ENCODE results near the gene IL3RA.

Gene IL3RA

DNA sequence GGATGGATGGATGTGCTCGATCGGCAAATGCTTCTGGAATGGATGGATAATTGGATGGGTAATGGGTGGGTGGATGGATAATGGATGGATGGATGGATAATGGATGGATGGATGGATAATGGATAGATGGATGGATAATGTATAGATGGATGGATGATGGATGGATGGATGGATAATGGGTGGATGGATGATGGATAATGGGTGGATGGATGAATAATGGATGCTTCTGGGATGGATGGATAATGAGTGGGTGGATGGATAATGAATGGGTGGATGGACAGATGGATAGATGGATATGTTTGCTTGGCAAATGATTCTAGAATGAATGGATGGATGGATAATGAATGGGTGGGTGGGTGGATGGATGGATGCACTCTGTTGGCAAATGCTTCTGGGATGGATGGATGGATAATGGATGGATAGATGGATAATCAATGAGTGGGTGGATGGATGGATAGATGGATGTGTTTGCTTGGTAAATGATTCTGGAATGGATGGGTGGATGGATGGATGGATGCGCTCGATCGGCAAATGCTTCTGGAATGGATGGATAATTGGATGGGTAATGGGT is 59.1 kb downstream of the IL3RA start:
- no peak for DNase-seq (ENCODE audit: low read depth)
- H3K4me3 ChIP-seq (ENCODE audit: low read depth, low read length): no peak overlapping the region
- TF ChIP-seq, protein P1, sequence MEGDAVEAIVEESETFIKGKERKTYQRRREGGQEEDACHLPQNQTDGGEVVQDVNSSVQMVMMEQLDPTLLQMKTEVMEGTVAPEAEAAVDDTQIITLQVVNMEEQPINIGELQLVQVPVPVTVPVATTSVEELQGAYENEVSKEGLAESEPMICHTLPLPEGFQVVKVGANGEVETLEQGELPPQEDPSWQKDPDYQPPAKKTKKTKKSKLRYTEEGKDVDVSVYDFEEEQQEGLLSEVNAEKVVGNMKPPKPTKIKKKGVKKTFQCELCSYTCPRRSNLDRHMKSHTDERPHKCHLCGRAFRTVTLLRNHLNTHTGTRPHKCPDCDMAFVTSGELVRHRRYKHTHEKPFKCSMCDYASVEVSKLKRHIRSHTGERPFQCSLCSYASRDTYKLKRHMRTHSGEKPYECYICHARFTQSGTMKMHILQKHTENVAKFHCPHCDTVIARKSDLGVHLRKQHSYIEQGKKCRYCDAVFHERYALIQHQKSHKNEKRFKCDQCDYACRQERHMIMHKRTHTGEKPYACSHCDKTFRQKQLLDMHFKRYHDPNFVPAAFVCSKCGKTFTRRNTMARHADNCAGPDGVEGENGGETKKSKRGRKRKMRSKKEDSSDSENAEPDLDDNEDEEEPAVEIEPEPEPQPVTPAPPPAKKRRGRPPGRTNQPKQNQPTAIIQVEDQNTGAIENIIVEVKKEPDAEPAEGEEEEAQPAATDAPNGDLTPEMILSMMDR (IDR thresholded peaks at IDR 0.05; ENCODE audit: insufficient read depth, low read depth, low read length, missing control alignments): no peak

DNA sequence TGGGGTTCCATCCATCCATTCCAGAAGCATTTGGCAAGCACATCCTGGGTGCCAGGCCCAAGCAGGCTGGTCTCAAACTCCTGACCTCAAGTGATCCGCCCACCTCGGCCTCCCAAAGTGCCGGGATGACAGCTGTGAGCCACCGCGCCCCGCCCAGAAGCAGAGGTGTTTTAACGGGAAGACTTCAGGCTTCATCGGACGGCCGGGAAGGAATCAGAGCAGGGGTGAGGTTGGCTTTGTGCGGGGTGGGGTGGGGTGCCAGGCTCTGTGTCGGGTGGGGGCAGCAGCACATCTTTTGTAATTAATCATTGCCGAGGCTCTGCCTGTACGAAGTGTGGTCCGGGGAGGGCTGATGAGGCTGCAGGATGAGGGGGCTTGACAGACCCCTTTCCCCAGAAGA is 60.4 kb downstream of the IL3RA start:
- no peak overlapping the region for H3K4me3 ChIP-seq (ENCODE audit: low read depth, low read length)
- no peak for DNase-seq (ENCODE audit: low read depth)
- TF ChIP-seq, protein P1 (IDR thresholded peaks at IDR 0.05; ENCODE audit: insufficient read depth, low read depth, low read length, missing control alignments): no peak

DNA sequence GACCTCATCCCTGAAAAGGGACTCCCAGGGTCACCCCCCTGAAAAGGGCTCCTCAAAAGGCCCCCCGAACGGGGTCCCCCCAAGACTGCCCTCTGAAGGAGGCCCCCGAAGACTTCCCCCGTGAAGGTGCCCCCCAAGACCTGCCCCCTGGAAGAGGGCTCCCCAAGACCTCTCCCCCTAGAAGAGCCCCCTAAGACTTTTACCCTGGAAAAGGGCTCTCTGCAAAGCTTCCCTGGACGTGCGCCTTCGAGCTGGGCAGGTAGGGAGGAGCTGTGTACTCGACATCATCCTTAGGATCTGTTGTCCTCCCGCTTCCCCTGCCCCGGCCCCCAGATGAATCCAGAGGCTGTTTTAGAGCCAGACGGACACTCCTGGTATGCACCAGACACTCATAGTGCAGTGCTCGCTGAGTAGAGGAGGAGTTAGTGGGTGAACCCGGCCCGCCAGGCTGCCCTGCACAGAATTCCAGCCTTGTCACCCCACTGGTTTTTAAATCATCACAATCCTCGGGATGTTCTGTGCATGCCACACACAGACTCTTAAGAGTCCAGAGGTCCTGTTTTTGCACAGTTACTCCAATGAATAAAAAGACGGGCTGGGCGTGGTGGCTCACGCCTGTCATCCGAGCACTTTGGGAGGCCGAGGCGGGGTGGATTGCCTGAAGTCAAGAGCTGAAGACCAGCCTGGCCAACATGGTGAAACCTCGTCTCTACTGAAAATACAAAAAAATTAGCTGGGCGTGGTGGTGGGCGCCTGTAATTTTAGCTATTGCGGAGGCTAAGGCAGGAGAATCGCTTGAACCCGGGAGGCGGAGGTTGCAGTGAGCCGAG is 61.1 kb downstream of the IL3RA start:
- no peak for DNase-seq (ENCODE audit: low read depth)
- H3K4me3 ChIP-seq (ENCODE audit: low read depth, low read length): no peak overlapping the region
- TF ChIP-seq, protein P1 (IDR thresholded peaks at IDR 0.05; ENCODE audit: insufficient read depth, low read depth, low read length, missing control alignments): no peak

DNA sequence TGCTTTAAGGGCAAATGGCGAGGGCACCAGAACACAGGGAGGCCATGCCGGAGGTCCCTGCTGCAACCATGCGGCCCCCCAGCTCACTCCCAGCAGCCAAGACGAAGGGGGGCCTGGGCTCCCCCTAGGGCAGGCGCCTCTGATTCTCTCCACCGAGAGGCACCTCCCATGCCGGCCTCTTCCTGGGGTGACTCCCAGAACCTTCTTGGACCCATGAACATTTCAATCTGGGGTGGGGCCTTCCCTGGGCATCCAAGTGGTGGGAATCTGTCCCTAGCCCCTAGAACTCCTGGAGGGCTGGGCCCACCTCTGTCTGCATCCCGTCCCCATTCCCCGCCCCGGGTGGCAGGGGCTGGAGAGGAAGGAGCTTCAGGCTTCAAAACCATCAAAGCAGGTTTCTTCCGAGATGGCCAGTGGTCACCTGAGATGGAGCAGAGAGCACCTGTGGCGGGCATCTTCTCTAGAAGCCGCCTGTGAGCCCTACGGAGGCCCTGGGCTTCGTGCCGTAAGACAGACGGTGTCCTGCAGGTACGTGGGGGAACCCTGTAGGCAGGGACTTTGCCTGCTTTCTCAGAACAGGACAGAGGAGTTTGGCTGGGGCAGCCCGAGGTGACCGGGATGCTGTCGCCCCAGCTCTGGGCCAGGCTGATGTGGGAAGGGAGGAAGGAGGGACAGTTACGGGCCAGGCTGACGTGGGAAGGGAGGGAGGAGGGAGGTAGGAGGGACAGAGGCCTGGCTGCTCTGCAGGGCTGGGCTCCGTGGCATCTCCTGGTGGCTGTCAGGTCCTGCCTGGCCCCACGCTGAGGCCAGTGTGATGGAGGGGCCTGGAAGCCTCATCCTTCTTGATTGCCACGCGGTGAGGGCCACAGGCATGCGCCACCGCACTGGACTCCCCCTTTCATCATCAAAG is 62.1 kb downstream of the IL3RA start:
- no peak for DNase-seq (ENCODE audit: low read depth)
- TF ChIP-seq, protein P1 (IDR thresholded peaks at IDR 0.05; ENCODE audit: insufficient read depth, low read depth, low read length, missing control alignments): no peak
- no peak overlapping the region for H3K4me3 ChIP-seq (ENCODE audit: low read depth, low read length)

DNA sequence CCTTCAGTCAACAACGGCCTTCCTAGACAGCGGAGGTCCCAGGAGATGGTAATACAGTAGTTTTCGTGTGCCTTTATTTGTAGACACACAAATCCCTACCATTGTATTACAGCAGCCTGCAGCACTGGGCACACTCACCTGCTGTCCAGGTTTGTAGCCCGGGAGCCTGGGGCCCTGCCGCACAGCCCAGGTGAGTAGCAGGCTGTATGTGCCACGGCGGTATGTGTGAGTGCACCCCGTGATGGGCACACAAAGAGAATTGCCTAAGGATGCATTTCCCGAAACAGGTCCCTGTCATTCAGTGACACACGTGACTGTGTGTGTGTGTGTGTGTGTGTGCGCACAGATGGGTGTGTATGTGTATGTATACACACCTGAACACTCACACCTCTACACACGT is 63.5 kb downstream of the IL3RA start:
- DNase-seq (ENCODE audit: low read depth): no peak
- TF ChIP-seq, protein P1 (IDR thresholded peaks at IDR 0.05; ENCODE audit: insufficient read depth, low read depth, low read length, missing control alignments): no peak
- no peak overlapping the region for H3K4me3 ChIP-seq (ENCODE audit: low read depth, low read length)

DNA sequence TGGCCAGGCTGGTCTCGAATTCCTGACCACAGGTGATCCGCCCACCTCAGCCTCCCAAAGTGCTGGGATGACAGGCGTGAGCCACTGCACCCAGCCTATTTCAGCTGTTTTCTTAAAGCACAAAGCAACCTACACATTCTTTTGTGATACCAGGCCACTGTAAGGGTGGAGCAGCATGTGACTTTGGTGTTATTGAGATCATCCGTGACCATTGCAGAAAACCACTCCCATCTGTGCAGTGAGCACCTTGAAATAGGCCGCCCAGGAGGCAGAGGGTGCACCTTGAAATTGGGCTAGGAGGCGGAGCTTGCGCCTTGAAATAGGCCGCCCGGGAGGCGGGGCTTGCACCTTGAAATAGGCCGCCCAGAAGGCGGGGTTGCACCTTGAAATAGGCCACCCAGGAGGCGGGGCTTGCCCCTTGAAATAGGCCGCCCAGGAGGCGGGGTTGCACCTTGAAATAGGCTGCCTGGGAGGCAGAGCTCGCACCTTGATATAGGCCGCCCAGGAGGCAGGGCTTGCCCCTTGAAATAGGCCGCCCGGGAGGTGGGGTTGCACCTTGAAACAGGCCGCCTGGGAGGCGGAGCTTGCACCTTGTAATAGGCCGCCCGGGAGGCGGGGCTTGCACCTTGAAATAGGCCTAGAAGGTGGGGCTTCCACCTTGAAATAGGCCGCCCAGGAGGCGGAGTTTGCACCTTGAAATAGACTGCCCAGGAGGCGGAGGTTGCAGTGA is 64.3 kb downstream of the IL3RA start:
- H3K4me3 ChIP-seq (ENCODE audit: low read depth, low read length): no peak overlapping the region
- TF ChIP-seq, protein P1 (IDR thresholded peaks at IDR 0.05; ENCODE audit: insufficient read depth, low read depth, low read length, missing control alignments): no peak

More for the DNA sequence above, 64.3 kb downstream of the IL3RA start:
- DNase-seq (ENCODE audit: low read depth): no peak

Data from GM12865 (cell line).